Measurements from ENCODE around the gene KIAA1958.
"Not testable (repeated sequence)": the region's sequence is repeated elsewhere in the genome, so short reads cannot be mapped to it uniquely, and the experiment has no call there.

Gene KIAA1958

GRCh38 chr9:112558476-112558875 lies 71.8 kb downstream of the KIAA1958 start:
- no peak for DNase-seq

- DNase-seq: no peak
These were observed 72.4 kb downstream of the KIAA1958 start for GRCh38 chr9:112558978-112559377.

GRCh38 chr9:112559629-112560413 lies 73.2 kb downstream of the KIAA1958 start:
- DNase-seq: no peak

- no peak for DNase-seq
These were observed 75.8 kb downstream of the KIAA1958 start for GRCh38 chr9:112562235-112562958.

GRCh38 chr9:112569186-112569585 lies 82.6 kb downstream of the KIAA1958 start:
- DNase-seq: no peak

GRCh38 chr9:112570671-112571167 lies 84.1 kb downstream of the KIAA1958 start:
- DNase-seq: no peak

GRCh38 chr9:112571624-112572355 lies 85.2 kb downstream of the KIAA1958 start:
- no peak for DNase-seq

GRCh38 chr9:112572416-112572815 lies 85.8 kb downstream of the KIAA1958 start:
- no peak for DNase-seq

GRCh38 chr9:112574008-112574407 lies 87.4 kb downstream of the KIAA1958 start:
- DNase-seq: no peak

- no peak for DNase-seq
These were observed 88.5 kb downstream of the KIAA1958 start for GRCh38 chr9:112575107-112575506.

GRCh38 chr9:112581469-112582176 lies 95.0 kb downstream of the KIAA1958 start:
- no peak for DNase-seq

- no peak for DNase-seq
These were observed 96.0 kb downstream of the KIAA1958 start for GRCh38 chr9:112582371-112583262.

GRCh38 chr9:112586599-112587155 lies 100.0 kb downstream of the KIAA1958 start:
- no peak for DNase-seq

GRCh38 chr9:112591875-112592274 lies 105.2 kb downstream of the KIAA1958 start:
- not testable (repeated sequence) for DNase-seq

- no peak for DNase-seq
These were observed 113.1 kb downstream of the KIAA1958 start for GRCh38 chr9:112599732-112600131.

- no peak for DNase-seq
These were observed 115.0 kb downstream of the KIAA1958 start for GRCh38 chr9:112601636-112602035.

GRCh38 chr9:112604790-112605189 lies 118.2 kb downstream of the KIAA1958 start:
- DNase-seq: no peak

- no peak for DNase-seq
These were observed 118.9 kb downstream of the KIAA1958 start for GRCh38 chr9:112605518-112605917.

- no peak for DNase-seq
These were observed 119.5 kb downstream of the KIAA1958 start for GRCh38 chr9:112605963-112606699.

GRCh38 chr9:112608851-112609250 lies 122.2 kb downstream of the KIAA1958 start:
- no peak for DNase-seq

Measured in GF-D8 (cell line).